Coronary artery (tissue), 2 donors: ENCODE measurements around the gene GMDS.

Source experiments
- DNase-seq: peaks from one replicate; pipeline ENCODE4 v3.0.0-alpha.2; 2017; ENCODE audit warnings: low spot score
- H3K27ac ChIP-seq, 2 donors: fragments of 200-600 bp; sonication (generic); one replicate each; pipeline ENCODE4 v1.5.1; 2016 to 2019
- H3K4me3 ChIP-seq: fragments of 200-600 bp; sonication (generic); 2 replicates; pipeline ENCODE4 v1.5.1; 2016; ENCODE audit warnings: mild to moderate bottlenecking, moderate library complexity
- TF ChIP-seq, protein P1 (sequence below): fragments of 200-600 bp; sonication (generic); IDR thresholded peaks from one replicate; pipeline ENCODE4 v1.5.1; 2019; ENCODE audit warnings: antibody characterized with exemption

GMDS gene

DNA sequence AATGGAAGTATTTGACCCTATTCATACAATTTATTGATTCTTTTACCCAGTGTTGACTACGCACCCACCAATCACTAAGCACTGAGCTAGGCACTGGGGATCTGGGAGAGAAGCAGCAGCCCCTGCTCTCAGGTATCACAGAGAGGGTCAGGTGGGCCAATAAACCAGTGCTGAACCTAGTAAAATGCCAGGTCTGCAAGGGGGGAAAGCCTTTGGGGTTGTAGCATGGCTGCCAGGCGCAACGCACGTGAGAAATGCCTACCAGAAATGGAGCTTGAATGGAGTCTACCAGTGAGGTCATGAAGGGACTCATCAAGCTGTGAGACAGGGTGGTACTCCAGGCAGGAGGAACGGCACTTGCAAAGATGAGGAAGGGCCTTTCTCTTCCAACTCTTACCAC, 313.6 kb downstream of the GMDS start:
- H3K27ac ChIP-seq: no peak overlapping the region
- no peak overlapping the region for H3K4me3 ChIP-seq
- no peak for DNase-seq
- TF ChIP-seq, protein P1, sequence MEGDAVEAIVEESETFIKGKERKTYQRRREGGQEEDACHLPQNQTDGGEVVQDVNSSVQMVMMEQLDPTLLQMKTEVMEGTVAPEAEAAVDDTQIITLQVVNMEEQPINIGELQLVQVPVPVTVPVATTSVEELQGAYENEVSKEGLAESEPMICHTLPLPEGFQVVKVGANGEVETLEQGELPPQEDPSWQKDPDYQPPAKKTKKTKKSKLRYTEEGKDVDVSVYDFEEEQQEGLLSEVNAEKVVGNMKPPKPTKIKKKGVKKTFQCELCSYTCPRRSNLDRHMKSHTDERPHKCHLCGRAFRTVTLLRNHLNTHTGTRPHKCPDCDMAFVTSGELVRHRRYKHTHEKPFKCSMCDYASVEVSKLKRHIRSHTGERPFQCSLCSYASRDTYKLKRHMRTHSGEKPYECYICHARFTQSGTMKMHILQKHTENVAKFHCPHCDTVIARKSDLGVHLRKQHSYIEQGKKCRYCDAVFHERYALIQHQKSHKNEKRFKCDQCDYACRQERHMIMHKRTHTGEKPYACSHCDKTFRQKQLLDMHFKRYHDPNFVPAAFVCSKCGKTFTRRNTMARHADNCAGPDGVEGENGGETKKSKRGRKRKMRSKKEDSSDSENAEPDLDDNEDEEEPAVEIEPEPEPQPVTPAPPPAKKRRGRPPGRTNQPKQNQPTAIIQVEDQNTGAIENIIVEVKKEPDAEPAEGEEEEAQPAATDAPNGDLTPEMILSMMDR: no peak

DNA sequence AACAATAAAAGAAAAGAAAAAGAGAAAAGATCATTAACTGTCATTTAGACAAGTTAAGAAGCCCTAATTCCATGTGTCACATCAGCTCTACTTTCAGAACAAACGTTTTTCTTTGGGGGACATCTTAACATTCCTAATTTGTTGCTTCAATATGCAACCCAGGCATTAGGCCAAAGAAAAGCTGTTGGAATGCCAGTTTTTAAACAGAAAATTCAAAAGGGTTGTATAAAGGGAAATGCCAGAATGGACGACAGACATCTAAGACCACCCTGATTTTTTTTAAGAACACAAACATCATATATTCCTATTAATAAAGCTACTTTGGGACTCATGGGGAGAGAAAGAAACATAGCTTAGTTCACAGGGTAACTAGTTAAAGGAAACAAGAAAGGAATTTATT, 315.0 kb downstream of the GMDS start:
- DNase-seq: no peak
- H3K27ac ChIP-seq: no peak overlapping the region
- TF ChIP-seq, protein P1: no peak
- peak overlapping the region; percentile 2 for H3K4me3 ChIP-seq

DNA sequence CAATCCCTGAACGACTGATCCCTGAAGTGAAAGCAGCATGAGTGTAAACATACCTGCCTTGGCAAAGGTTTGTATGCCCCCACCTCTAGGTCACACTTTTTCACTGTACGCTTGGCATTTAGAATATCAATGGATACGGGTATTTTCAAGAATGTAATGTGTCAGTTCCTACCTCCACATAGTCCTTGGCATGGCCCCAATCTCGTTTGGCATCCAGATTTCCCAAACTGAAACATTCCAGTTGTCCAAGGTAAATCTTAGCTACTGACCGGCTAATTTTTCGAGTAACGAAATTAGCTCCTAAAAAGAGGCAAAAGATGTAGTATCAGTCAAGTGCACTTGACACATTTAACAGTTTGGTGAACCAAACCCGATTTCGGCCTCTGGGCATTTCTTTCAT, 315.5 kb downstream of the GMDS start:
- no peak for DNase-seq
- TF ChIP-seq, protein P1: no peak
- no peak overlapping the region for H3K27ac ChIP-seq
- peak overlapping the region; percentile 2 for H3K4me3 ChIP-seq

DNA sequence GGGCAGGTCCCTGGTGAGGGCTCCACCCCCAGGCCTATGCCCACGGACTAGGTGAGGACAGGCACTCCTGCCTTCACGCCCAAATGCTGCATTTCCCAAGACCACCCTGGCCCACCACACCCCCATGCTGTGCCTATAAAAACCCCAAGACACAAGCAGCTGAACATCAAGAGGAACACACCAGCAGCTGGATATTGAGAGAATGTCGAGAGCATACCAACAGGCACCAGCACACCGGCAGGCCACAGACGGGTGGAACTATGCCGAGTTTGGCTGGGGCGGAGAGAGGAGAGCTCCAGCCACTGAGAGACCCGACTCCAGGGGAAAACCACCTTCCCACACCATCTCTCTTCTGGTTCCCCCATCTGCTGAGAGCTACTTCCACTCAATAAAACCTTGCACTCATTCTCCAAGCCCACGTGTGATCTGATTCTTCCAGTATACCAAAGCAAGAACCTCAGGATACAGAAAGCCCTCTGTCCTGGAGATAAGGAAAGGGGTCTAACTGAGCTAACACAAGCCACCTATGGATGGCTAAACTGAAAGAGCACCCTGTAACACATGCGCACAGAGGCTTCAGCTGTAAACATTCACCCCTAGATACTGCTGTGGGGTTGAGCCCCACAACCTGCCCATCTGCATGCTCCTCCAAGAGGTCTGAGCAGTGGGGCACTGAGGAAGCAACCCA, 319.5 kb downstream of the GMDS start:
- TF ChIP-seq, protein P1: no peak
- Histone ChIP-seq H3K27ac (no peak overlapping the region), H3K4me3 (no peak overlapping the region)
- no peak for DNase-seq

DNA sequence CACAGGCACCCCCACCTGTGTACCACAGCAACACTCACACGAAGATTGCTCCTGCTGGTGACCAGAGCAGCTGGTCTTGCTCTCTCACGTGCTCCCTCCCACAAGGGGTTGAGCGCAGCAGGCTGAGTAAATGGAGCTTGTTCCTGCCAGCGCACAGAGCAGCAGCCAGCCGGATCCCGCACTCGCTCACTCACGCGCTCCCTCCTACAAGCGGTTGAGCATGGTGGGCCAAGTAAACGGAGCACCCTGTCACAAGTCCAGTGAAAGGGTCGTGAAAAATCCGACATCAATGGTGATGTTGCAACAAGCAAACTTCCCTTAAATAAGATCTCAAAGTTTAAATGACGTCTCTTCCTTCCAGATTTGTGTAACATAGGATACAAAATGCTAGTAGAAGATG, 322.0 kb downstream of the GMDS start:
- Histone ChIP-seq H3K27ac (no peak overlapping the region), H3K4me3 (no peak overlapping the region)
- TF ChIP-seq, protein P1: no peak
- no peak for DNase-seq

DNA sequence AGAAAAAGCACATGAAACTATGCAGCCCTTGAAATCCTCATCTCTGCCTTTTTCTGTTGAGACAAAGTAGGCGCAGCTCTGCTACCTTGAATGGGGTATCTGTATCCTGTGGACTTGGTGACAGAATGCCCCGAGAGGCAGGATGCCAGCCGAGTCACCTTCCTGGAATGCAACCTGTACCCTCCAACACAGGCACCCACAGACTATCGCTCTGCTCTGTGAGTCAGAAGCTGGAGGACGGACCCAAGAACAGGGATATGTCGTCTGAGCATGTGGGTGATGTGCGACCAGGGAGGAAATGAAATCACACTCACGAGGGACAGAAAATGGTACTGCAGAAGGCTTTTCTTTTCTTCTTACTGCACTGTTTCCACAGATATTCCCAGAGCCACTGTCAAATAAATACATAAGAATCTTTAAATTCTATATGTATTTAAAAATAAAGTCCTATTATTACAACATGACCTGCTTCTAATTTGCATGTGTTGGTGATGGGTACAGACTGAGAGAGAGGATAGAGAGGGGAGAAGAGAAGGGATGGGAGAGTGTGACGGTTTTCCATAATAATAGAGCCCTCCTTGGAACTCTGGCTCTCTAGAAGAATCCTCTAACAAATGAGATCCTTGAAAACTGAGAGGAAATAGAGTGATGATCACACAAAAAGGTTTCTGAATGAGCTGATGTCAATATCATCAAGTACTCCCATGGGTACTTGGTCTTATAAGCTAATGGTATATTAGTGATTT, 327.6 kb downstream of the GMDS start:
- H3K4me3 ChIP-seq: no peak overlapping the region
- H3K27ac ChIP-seq: peak overlapping the region; percentile 38 to 42
- no peak for DNase-seq
- TF ChIP-seq, protein P1: no peak
